ENCODE results near the gene NUP188. TPM values are rescaled to one million over a fixed set of nuclear protein-coding genes. Genes with fewer than 3 reads are reported as not detected.
A peak's percentile ranks its signal among the peaks of the same experiment; 100 is the strongest.
"Not testable (repeated sequence)": the region's sequence is repeated elsewhere in the genome, so short reads cannot be mapped to it uniquely, and the experiment has no call there.

The NUP188 gene
- total RNA-seq, 2 donors from 2014 or later: 110 to 115 TPM

GRCh38 chr9:129030191-129030590, 82.7 kb downstream of the NUP188 start:
- Mint-ChIP-seq H3K9me3 (no peaks in the 10 kb centered on the region), H3K27ac (no peak overlapping the region), H3K27me3 (no peaks in the 10 kb centered on the region), H3K36me3 (ENCODE audit: low read depth) (no peaks in the 10 kb centered on the region), H3K4me3 (no peak overlapping the region), H3K4me1 (peaks cover 9% of the 10 kb centered on the region)
- ATAC-seq (replicated peaks): no peak

DNA sequence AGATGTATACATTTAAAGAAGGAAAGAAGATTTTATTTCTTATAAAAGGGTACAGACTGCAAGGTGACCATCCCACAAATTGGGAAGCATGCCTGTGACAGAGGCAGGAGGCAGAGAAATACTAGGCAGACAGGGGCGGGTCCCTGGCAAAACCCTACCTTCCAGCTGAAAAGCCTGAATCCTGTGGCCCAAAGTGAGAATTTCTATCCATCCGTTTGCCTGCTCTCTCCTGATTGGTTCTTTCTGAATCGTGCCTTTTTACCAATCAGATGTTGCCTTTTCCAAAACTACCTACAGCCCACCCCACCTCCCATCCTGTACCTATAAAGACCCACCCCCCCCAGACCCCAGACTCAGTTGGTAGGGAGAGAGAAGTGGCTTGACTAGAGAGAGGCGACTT, 84.0 kb downstream of the NUP188 start:
- no peaks in the 10 kb centered on the region for H3K9me3 Mint-ChIP-seq
- ATAC-seq (replicated peaks): no peak
- H3K4me1 Mint-ChIP-seq: peaks cover 4% of the 10 kb centered on the region
- H3K36me3 Mint-ChIP-seq (ENCODE audit: low read depth): no peaks in the 10 kb centered on the region
- no peaks in the 10 kb centered on the region for H3K27me3 Mint-ChIP-seq
- no peak overlapping the region for H3K27ac Mint-ChIP-seq
- H3K4me3 Mint-ChIP-seq: no peak overlapping the region

- H3K9me3 Mint-ChIP-seq: no peaks in the 10 kb centered on the region
- H3K27ac Mint-ChIP-seq: no peak overlapping the region
- H3K4me3 Mint-ChIP-seq: no peak overlapping the region
- ATAC-seq (replicated peaks): no peak
- no peaks in the 10 kb centered on the region for H3K36me3 Mint-ChIP-seq (ENCODE audit: low read depth)
- no peaks in the 10 kb centered on the region for H3K27me3 Mint-ChIP-seq
- H3K4me1 Mint-ChIP-seq: peaks cover 8% of the 10 kb centered on the region
These were observed 85.2 kb downstream of the NUP188 start for GRCh38 chr9:129032541-129033159.

GRCh38 chr9:129033216-129033615, 85.7 kb downstream of the NUP188 start:
- no peak for ATAC-seq (replicated peaks)
- Mint-ChIP-seq H3K27ac (no peak overlapping the region), H3K27me3 (no peaks in the 10 kb centered on the region), H3K9me3 (no peaks in the 10 kb centered on the region), H3K4me3 (no peak overlapping the region), H3K4me1 (peaks cover 8% of the 10 kb centered on the region), H3K36me3 (ENCODE audit: low read depth) (no peaks in the 10 kb centered on the region)

GRCh38 chr9:129035838-129036237, 88.3 kb downstream of the NUP188 start:
- Mint-ChIP-seq H3K4me3 (peak overlapping the region; percentile 93), H3K27ac (peak overlapping the region; percentile 87)
- peak; percentile 3 for ATAC-seq (replicated peaks)
- H3K4me1 Mint-ChIP-seq; H3K36me3 Mint-ChIP-seq (ENCODE audit: low read depth); H3K9me3 Mint-ChIP-seq; H3K27me3 Mint-ChIP-seq: not testable (repeated sequence)

DNA sequence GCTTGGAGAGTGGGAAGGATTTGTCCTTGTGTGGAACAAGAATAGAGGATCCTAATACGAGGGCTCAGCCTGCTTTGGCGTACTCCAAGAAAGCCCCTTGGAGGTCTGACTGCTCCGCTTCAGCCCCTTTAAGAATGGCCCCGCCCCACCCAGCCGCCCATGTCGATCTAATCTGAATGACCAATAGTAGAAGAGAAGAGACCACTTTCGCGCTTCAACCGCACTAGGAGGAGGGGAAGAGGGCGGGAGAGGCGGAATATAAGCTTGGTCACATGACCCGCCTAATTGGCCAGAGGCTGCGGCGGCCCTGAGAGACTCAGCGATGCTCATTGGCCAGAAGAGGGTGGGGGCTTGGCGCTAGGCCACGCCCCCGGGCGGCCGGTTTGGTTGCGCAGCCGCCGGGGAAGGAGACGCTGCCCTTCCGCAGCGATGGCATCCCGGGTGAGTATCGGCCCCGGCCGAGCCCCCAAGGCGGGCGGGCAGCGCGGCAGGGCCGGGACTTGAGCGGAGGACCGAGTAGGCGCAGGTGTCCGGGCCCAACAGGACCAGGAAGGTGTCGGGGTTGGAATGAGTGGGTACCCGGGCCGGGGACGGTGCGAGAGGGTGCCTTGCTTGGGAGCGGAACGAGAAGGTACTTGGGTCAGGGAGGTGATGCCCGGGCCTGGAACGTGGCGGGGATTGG, 88.9 kb downstream of the NUP188 start, which contains the start of gene MIGA2:
Gene MIGA2, plus strand, starts transcription at position 386 of the 682 bp plus-strand sequence. CDS start 3,969 bp downstream, outside the sequence.
- Mint-ChIP-seq H3K27me3 (no peaks in the 10 kb centered on the region), H3K27ac (peak within 1 kb of the TSS; percentile 87), H3K4me1 (peaks cover 8% of the 10 kb centered on the region), H3K36me3 (ENCODE audit: low read depth) (peaks cover under 1% of the 10 kb centered on the region), H3K9me3 (no peaks in the 10 kb centered on the region), H3K4me3 (peak within 1 kb of the TSS; percentile 93)
- peak; percentile 99 for ATAC-seq (replicated peaks)

GRCh38 chr9:129036923-129037766, 89.6 kb downstream of the NUP188 start:
- Mint-ChIP-seq H3K4me3 (peak overlapping the region; percentile 93), H3K27ac (peak overlapping the region; percentile 87), H3K36me3 (ENCODE audit: low read depth) (peaks cover 8% of the 10 kb centered on the region), H3K4me1 (peaks cover 8% of the 10 kb centered on the region), H3K27me3 (no peaks in the 10 kb centered on the region), H3K9me3 (no peaks in the 10 kb centered on the region)
- no peak for ATAC-seq (replicated peaks)

- ATAC-seq (replicated peaks): no peak
- Mint-ChIP-seq H3K4me3 (peak overlapping the region; percentile 93), H3K36me3 (ENCODE audit: low read depth) (peaks cover 14% of the 10 kb centered on the region), H3K4me1 (peaks cover 8% of the 10 kb centered on the region), H3K27ac (no peak overlapping the region), H3K27me3 (no peaks in the 10 kb centered on the region), H3K9me3 (no peaks in the 10 kb centered on the region)
These were observed 90.2 kb downstream of the NUP188 start for GRCh38 chr9:129037767-129038098.

- Mint-ChIP-seq H3K4me3 (peak overlapping the region; percentile 93), H3K27ac (no peak overlapping the region), H3K27me3 (no peaks in the 10 kb centered on the region), H3K4me1 (peaks cover 8% of the 10 kb centered on the region), H3K9me3 (no peaks in the 10 kb centered on the region), H3K36me3 (ENCODE audit: low read depth) (peaks cover 19% of the 10 kb centered on the region)
- no peak for ATAC-seq (replicated peaks)
These were observed 90.8 kb downstream of the NUP188 start for GRCh38 chr9:129038109-129038852.

DNA sequence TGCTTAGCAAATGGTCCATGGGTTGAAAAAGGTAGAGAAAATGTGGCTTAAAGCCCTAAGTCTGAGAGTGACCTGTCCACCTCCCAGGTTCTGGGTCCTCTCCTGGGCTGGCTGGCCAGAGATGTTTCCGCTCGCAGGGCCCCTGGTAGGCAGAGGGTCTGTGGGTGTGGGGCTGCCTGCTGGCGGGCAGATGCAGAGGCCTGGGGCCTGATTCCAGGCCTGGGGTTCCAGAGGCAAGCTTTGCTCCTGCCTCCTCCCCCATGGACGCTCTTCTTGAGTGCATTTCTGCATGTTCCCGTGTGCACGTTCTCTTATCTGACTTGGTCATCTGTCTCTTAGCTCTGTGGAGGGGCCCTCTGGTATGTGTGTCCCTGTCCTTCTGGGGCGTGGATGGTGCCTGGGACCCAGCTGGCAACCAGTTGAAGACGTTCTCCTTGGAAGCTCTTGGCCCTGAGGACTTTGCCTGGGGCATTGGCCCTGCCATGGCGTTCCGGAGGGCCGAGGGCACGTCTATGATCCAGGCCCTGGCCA, 92.7 kb downstream of the NUP188 start:
- ATAC-seq (replicated peaks): no peak
- Mint-ChIP-seq H3K4me3 (no peak overlapping the region), H3K27ac (no peak overlapping the region), H3K36me3 (ENCODE audit: low read depth) (peaks cover 32% of the 10 kb centered on the region), H3K4me1 (peaks cover 8% of the 10 kb centered on the region), H3K9me3 (no peaks in the 10 kb centered on the region), H3K27me3 (no peaks in the 10 kb centered on the region)

GRCh38 chr9:129042016-129042415, 94.5 kb downstream of the NUP188 start:
- H3K27me3 Mint-ChIP-seq: no peaks in the 10 kb centered on the region
- no peaks in the 10 kb centered on the region for H3K9me3 Mint-ChIP-seq

GRCh38 chr9:129052592-129052991, 105.1 kb downstream of the NUP188 start:
- Mint-ChIP-seq H3K36me3 (ENCODE audit: low read depth) (peaks cover 68% of the 10 kb centered on the region), H3K27me3 (no peaks in the 10 kb centered on the region), H3K4me3 (no peak overlapping the region), H3K27ac (no peak overlapping the region), H3K9me3 (no peaks in the 10 kb centered on the region), H3K4me1 (peaks cover 3% of the 10 kb centered on the region)
- ATAC-seq (replicated peaks): no peak

More at GRCh38 chr9:129042016-129042415, 94.5 kb downstream of the NUP188 start:
- peaks cover 4% of the 10 kb centered on the region for H3K4me1 Mint-ChIP-seq
- ATAC-seq (replicated peaks): no peak
- H3K36me3 Mint-ChIP-seq (ENCODE audit: low read depth): peaks cover 32% of the 10 kb centered on the region
- H3K4me3 Mint-ChIP-seq: no peak overlapping the region
- no peak overlapping the region for H3K27ac Mint-ChIP-seq

DNA sequence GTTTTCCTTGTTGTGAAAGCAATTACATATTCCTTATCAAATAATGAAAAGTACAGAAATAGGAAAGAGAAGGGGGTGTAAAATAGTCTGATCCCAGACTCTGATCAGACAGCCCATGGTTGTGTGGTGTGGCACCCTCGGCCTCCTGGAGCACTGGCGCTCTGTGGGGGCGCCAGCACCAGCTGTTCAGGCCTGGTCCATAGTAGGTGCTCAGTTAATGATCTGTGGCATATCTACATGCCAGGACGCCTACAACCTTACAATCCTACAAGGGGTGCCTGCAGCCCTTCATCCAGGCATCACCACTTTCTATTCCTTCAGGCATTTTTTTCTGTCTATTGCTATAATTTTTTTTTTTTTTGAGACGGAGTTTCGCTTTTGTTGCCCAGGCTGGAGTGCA, 105.5 kb downstream of the NUP188 start:
- H3K9me3 Mint-ChIP-seq: no peaks in the 10 kb centered on the region
- no peak overlapping the region for H3K27ac Mint-ChIP-seq
- H3K36me3 Mint-ChIP-seq (ENCODE audit: low read depth): peaks cover 68% of the 10 kb centered on the region
- H3K4me3 Mint-ChIP-seq: no peak overlapping the region
- H3K4me1 Mint-ChIP-seq: peaks cover 3% of the 10 kb centered on the region
- no peak for ATAC-seq (replicated peaks)
- no peaks in the 10 kb centered on the region for H3K27me3 Mint-ChIP-seq
